ENCODE data around the gene DDC.

DNA sequence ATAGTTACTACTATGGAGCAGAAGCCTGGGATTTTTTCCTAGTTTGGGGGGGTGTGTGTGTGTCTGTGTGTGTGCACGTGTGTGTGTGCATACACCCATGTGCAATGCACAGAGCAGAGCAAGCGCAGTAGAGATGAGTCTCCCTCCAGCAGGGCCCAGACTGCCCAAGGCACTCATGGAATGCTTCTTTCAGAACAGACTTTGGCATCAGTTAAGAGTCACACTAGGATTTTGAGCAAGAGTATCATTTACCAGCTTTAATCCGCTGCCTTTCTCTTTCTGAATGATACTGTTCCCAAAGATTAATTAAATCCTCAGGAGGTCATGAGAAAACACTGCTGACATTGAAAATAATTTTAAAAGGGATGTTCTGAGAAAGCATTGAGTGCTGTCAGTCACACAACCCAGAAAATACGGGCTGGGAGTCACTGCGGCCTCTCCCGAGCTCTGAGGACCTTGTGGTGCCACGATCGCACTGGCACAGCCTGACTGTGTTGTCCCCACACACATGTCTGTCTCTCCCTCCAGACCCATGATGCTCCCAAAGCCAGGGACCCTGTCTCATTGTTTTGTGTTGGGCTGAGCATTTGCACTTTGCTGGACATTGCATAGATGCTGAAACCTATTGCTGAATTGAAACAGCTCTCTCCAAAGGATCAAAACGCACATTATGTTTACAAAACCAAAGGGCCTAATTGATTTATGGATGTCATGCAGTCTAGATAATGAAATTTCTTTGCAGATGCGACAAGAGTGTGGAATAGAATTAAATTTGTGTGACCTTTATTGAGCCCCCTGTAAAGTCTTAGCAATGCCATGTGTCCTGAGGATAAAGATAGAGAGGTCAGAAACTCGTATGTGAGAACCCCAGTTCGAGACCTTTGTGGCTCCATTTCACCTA is 60.3 kb downstream of the DDC start:
- no peak for TF ChIP-seq POLR2A (IDR thresholded peaks at IDR 0.05; ENCODE audit: low read length)
- no peak for TF ChIP-seq GATA1 (IDR thresholded peaks at IDR 0.05; ENCODE audit: low read depth, low read length)
